ENCODE measurements around the gene NCKAP5.

GRCh38 chr2:133599211-133599803 lies 31.0 kb upstream of the NCKAP5 start:
- TF ChIP-seq, protein P1, sequence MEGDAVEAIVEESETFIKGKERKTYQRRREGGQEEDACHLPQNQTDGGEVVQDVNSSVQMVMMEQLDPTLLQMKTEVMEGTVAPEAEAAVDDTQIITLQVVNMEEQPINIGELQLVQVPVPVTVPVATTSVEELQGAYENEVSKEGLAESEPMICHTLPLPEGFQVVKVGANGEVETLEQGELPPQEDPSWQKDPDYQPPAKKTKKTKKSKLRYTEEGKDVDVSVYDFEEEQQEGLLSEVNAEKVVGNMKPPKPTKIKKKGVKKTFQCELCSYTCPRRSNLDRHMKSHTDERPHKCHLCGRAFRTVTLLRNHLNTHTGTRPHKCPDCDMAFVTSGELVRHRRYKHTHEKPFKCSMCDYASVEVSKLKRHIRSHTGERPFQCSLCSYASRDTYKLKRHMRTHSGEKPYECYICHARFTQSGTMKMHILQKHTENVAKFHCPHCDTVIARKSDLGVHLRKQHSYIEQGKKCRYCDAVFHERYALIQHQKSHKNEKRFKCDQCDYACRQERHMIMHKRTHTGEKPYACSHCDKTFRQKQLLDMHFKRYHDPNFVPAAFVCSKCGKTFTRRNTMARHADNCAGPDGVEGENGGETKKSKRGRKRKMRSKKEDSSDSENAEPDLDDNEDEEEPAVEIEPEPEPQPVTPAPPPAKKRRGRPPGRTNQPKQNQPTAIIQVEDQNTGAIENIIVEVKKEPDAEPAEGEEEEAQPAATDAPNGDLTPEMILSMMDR (IDR thresholded peaks at IDR 0.05): no peak
- no peak for TF ChIP-seq POLR2A (IDR thresholded peaks at IDR 0.05)
